ENCODE results near the gene PCAT6.
"Not testable (repeated sequence)": the region's sequence is repeated elsewhere in the genome, so short reads cannot be mapped to it uniquely, and the experiment has no call there.

The PCAT6 gene

DNA sequence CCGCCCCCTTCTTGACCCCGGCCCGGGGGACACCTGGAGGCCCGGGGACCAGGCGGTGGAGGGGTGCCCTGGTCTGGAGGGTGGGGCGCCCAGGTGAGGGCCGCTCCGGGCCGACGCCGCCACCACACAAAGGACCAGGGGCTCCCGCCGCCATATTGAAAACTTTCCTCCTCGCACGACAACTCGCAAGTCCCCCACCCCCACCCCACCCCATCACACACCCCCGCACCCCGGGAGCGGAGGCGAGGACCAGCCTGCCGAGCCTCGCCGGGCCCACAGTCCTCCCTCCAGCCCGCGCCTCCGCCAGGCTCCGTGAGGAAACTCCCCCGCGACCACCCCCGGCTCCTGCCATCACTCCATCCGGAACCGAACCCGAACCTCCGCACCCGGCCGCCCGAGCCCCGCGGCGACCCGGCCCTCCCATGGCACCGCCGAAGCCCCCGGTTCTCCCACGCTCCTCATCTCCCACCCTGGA lies 3.3 kb upstream of the PCAT6 start:
- no peak for DNase-seq (ENCODE audit: low read depth)

GRCh38 chr1:202807926-202808757 lies 2.6 kb upstream of the PCAT6 start, which contains the start of gene KDM5B:
KDM5B (minus strand) TSS chr1:202808421; CDS start chr1:202808305, 116 bp downstream.
- DNase-seq (ENCODE audit: low read depth): no peak

DNA sequence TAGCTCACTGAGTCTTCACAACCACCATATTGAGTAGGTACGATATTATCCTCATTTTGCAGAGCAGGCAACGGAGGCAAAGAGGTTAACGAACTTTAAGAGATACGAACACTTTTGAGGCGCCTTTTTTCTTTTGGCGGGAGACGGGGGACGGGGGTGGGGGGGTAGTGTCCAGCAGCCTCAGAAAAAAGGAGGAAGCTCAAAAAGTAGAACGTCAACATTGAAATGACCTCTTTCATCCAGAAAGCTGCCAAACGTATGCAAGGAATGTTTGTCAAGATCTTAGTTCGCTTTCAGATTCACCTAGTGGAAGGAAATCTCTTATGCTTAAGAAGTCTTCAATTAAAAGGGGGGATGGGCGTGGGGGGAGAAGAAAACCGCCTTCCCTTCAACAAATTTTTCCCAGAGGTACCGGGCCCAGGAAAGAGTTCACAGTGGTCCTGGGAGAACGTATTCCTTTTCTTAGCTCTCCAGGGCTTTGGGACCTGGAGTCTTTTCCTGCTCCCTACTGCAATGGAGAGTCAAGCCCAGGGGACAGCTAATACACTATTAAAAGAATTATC lies 1.1 kb upstream of the PCAT6 start:
- DNase-seq (ENCODE audit: low read depth): no peak

DNA sequence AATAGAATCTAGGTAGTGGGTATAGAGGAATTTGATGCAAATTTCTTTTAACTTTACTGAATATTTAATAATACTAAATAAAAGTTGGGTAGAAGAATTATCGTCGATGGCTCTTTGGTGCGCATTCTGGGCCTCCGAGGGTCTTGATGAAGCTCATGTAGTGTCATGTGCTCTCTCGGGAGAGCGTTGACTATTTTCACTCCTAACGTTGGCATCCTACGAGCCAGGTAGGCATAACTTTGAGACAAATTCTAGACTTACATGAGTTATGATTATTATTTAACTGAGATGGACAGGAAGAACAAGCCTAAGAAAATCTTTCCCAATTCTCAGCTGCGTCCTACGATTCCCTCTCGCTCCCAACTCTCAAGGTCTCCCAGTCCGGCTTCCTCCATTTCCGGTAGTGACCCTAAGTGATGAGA lies 550 bp upstream of the PCAT6 start:
- DNase-seq (ENCODE audit: low read depth): no peak

DNA sequence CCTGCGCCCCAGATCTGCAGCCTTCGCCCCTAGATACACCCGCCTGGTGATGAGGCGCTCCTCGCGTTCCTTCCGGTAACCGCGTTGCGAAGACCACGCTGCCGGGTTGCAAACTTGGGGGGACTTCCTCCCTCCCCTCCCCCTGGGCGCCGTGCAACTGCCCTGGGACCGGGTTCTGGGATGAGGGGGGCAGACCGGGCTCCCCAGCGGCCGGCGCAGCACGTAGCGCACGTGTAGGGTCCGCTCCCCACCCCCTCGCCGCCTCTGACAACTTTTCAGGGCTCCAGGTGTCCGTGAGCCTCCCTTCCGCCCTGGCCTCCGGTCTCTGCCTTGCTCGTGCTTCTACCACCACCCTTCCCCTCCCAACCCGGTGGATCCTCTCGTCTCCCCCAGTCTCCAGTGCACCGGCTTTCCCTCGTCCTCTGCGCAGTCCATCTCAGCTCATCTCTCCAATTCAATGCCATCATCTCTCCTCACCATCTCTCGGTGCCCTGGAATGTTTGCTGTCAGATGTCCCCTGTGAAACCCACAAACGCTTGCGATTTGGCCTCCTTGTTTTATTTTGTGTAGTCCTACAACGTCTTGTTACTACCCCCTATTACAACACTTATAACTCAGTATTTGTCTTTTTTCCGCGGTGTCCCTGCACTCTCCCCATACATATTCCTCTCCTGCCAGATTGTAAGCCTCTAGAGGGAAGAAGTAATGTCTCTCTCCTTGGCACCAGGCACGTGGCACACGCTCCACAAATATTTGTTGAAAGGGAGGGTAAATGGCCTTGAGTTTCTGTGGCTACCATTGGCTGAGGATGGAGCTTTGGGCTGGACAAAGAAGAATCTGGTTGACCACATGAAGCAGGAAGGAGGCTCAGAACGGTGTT lies 782 bp downstream of the PCAT6 start:
- no peak for DNase-seq (ENCODE audit: low read depth)

DNA sequence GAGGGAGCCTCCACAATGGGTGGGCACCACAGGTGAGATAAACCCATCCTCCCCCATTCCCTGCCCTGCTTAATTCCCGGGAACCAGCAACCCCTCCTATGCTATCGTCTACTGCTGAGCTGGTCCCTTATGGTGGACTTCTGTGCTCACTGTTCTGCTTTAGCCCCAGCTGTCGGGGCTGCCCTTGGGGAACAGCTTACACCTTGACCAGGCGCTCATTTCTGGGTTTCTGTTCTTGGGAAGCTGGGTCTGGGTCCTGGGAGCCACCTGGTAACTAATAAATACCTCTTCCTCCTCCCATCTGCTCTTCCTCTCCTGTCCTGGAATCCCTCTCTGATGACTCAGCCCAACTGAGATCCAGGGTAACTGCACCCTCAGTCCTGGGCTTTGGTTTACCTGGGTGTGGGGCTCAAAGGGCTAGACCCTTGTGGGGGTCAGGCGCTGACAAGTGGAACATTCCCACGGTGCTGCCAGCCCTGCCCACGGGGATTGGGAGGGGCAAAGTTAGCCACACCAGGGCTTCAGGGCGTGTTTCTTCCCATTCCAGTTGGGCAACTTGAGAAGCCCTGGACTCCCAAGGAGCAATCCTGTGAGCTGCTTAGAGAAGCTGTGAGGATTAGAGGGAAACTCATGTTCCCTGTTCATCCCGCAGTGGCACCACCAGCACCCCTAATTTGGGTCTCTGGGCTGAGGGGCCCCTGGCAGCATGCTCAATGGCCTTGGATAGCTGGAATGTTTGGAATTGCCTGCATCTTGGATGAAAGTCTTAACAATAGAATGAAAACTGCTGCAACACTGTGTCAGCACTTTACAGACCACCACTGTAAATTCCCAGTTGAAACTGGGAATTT lies 1.6 kb downstream of the PCAT6 start:
- no peak for DNase-seq (ENCODE audit: low read depth)

GRCh38 chr1:202815120-202815519 lies 4.4 kb downstream of the PCAT6 start:
- DNase-seq (ENCODE audit: low read depth): no peak

DNA sequence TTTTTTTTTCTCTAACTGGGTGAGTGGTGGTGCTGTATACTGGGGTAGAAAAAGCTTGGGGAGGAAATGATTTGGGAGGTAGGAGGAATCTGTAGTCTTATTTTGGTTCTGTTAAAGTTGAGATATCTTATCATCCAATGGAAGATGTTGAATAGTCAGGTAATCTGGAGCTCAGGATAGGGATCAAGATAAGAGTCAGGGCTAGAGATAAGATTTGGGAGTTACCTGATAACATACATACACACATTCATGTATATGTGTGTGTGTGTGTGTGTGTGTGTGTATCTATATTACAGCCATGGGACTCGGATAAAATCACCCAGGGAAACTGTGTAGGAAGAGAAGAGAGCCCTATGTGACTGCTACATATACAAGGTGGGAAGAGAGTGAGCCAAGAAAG lies 8.1 kb downstream of the PCAT6 start:
- no peak for DNase-seq (ENCODE audit: low read depth)

- DNase-seq (ENCODE audit: low read depth): no peak
Measured at GRCh38 chr1:202821467-202821866, 10.7 kb downstream of the PCAT6 start.

DNA sequence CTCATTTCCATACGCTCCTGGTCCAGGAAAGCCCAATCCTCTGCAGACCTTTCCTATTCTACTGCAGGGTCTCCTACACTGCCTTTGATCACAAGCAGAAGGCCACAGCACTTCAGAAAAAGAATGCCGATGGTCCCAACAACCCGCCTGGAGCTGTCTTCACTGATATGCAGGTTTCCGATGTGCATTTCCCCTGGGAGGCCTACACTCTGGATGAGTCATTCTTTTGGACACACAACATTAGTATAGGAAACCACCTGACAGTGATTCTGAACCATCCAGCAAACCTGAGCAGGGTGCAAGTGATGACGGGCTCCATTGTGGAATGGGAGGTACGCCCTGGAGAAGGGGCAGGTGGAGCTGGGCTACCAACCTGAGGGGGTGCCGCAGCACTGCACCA lies 15.0 kb downstream of the PCAT6 start:
- no peak for DNase-seq (ENCODE audit: low read depth)

DNA sequence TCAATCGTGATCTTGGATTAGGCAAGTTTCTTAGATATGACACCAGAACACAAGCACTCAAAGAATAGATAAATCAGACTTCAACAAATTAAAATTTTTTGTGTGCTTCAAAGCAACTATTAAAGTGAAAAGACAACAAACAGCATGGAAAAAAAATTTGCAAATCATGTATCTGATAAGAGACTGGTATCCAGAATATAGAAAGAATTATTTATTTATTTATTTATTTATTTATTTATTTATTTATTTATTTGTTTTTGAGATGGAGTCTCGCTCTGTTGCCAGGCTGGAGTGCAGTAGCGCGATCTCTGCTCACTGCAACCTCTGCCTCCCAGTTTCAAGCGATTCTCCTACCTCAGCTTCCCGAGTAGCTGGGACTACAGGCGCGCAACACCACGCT lies 18.5 kb downstream of the PCAT6 start:
- DNase-seq (ENCODE audit: low read depth): not testable (repeated sequence)

- DNase-seq (ENCODE audit: low read depth): no peak
Measured at GRCh38 chr1:202831906-202832305, 21.2 kb downstream of the PCAT6 start.

DNA sequence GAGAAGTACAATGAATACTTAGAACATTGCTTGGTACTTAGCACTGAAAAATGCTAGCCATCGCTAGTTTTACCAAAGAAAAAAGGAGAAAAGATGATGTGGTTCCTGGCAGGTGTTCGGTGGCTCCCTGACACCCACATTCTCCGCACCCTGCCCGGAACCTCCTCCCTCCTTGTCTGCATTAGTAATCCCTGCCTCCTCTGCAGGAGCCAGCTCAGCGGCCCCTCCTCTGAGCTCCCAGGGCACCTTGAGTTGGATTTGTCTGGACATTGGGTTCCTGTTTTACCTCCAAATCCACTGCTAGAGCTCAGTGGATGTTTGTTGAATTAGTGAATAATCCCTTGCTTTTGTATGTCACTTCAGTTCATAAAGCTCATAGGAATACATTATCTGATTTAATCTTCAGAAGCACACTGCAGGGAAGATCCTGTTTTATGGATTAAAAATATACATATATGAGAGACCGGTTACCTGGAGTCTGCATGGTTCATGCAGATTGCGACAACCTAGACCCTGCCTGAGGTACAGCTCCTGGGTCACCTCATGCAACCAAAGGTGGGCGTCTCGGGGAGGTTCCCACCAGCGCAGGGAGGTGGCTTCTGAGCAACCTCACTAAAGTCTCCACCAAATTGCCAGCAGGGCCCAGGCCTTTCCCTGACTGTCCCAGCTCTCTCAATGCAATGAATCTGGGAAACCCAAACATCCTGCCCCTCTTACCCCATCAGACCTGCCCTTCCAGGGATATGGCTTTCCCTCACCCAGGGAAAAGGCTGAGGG lies 24.2 kb downstream of the PCAT6 start:
- DNase-seq (ENCODE audit: low read depth): no peak

GRCh38 chr1:202835548-202836072 lies 24.9 kb downstream of the PCAT6 start:
- DNase-seq (ENCODE audit: low read depth): no peak

GRCh38 chr1:202836623-202837403 lies 26.1 kb downstream of the PCAT6 start:
- no peak for DNase-seq (ENCODE audit: low read depth)

DNA sequence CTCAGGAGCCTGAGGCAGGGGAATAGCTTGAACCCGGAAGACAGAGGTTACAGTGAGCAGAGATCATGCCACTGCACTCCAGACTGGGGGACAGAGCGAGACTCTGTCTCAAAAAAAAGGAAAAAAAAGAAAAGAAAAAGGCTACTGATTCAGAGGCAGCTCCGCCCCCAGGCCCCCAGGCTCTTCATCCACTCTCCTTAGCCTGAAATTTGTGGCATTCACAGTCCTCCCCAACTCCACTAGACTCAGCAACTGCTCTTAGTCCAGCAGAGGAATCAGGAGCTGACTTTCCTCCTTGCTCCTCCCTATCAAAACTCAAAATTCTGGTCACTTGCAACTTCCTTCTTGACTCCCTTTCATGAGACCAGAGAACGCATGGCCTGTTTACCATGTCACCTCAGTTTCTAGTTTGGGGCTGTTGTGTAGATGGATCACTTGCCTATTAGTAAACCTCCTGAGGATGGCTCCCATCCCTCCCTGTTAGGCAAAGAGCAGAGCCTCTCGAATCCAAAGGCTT lies 27.1 kb downstream of the PCAT6 start:
- no peak for DNase-seq (ENCODE audit: low read depth)

- no peak for DNase-seq (ENCODE audit: low read depth)
Measured at GRCh38 chr1:202843081-202843480, 32.3 kb downstream of the PCAT6 start.

DNA sequence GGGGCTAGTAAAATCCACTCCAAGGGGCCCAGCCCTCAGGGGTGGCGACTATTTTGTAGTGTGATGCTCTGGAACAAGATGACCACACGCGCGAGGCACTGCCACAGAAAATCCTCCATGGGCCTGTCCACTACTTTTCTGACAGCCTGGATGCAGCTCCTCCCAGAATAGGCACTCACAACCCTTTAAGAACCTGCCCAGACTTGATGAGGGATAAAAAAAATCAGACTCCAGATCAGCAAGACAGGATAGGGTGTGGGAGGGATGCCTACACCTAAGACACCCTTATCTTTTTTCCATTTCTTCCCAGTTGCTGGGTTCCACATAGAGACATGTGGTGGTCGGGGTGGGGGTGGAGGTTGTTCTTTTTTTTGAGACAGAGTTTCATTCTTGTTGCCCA lies 33.5 kb downstream of the PCAT6 start:
- DNase-seq (ENCODE audit: low read depth): no peak

GRCh38 chr1:202844935-202845334 lies 34.2 kb downstream of the PCAT6 start:
- DNase-seq (ENCODE audit: low read depth): no peak

GRCh38 chr1:202848191-202848542 lies 37.4 kb downstream of the PCAT6 start:
- no peak for DNase-seq (ENCODE audit: low read depth)

Measured in stimulated activated CD8-positive, alpha-beta memory T cell treated with anti-CD3 and anti-CD28 coated beads, Interleukin-7, amount 100 ng/mL, for 24 hours (primary cell).